SW480 (cell line): ENCODE data around the gene TBC1D4.
A peak's percentile ranks its signal among the peaks of the same experiment; 100 is the strongest.
"Not testable (repeated sequence)": the region's sequence is repeated elsewhere in the genome, so short reads cannot be mapped to it uniquely, and the experiment has no call there.

Source experiments
- DNase-seq: peaks from one replicate; pipeline ENCODE4 v3.0.0-alpha.2; 2016; ENCODE audit warnings: low spot score

The TBC1D4 gene

GRCh38 chr13:75360170-75360569 is 121.8 kb downstream of the TBC1D4 start:
- DNase-seq, result no peak

- DNase-seq, result no peak
Observed at GRCh38 chr13:75359266-75359665, 122.7 kb downstream of the TBC1D4 start.

GRCh38 chr13:75357576-75358289 is 124.2 kb downstream of the TBC1D4 start:
- DNase-seq, result peak; percentile 41

DNA sequence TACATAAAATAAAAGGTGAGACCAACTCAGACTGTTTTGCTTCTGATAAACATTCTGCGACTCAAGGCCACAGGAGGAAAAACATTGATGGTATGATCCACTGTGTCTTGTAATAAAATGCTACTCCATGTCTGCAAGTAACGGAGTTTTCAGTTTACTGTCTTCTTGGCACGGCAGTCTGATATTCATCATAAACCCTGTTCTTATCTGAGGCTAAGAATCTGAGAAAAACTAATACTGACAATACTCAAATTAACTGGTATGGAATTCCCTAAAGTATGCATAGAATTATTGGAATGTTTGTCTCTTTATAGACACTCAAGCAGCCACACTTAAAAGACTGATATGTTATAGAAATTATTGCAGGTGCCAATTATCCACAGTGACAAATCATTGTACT is 125.5 kb downstream of the TBC1D4 start:
- DNase-seq, result no peak

GRCh38 chr13:75355609-75356008 is 126.4 kb downstream of the TBC1D4 start:
- no peak for DNase-seq

GRCh38 chr13:75353781-75354193 is 128.2 kb downstream of the TBC1D4 start:
- no peak for DNase-seq

DNA sequence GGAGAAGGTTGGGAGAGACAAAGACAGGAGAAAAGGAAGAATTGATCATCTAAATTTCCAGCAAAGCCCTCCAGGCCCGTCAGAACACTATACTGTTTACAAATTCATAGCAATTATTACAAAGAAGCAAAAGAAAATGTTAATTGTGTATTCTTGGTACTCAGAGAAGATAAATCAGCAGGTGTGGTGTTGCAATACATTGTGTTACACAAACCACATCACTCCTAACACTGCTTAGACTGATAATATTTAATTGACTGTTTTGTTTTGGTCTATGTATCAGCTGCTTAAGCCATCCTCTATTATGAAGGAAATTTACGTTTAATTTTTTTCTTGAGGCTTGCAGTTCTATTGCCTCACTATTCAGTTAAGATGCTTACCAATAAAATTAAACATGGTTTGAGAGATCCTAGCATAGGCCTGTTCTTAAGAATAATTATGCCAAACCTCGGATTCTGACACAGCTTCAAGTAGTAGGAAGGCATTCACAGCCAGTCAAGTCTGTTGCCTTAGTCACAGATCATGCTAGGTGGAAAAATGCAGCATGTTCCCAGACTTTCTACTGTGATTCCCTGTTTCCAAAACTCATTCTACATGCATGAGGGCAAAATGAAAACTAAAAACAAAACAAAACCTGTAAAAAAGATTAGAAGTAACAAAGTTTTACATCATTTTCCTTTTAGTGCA is 129.2 kb downstream of the TBC1D4 start:
- DNase-seq, result no peak

GRCh38 chr13:75351538-75351937 is 130.4 kb downstream of the TBC1D4 start:
- not testable (repeated sequence) for DNase-seq

DNA sequence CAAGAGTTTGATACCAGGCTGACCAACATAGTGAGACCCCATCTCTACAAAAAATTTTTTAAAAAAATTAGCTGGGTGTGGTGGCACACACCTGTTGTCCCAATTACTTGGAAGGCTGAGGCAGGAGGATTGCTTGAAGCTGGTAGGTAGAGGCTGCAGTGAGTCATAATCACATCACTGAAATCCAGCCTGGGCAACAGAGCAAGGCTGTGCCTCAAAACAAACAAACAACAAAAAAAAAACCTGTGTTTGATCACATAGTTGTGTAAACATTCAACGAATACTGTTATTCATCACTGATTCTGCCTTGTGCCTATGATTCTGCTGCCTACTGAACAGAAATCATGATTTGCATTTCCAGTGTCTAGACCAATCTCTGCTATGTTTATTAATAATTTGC is 134.0 kb downstream of the TBC1D4 start:
- no peak for DNase-seq

GRCh38 chr13:75347457-75347856 is 134.5 kb downstream of the TBC1D4 start:
- DNase-seq, result no peak

GRCh38 chr13:75345193-75345592 is 136.8 kb downstream of the TBC1D4 start:
- no peak for DNase-seq

DNA sequence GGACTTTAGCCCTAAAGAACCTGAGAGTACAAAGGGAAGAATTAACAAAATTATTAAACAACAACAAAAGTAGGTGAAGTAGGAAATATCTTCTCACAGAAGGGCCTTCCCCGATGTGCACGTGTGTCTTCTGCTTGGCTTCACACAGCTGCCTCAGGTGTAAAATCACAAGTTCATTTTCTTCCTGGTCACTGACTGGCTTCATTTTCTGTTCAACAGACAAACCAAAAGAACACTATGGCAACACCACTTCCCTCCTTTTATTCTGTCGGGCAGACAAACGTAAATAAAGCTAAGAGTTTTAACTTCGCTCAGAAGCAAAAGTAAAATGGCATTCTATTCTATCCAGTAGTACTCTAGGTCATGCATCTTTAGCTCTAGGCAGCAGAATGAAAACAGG is 140.9 kb downstream of the TBC1D4 start:
- no peak for DNase-seq

GRCh38 chr13:75339635-75340374 is 142.2 kb downstream of the TBC1D4 start:
- no peak for DNase-seq

GRCh38 chr13:75334634-75335447 is 147.1 kb downstream of the TBC1D4 start:
- no peak for DNase-seq

DNA sequence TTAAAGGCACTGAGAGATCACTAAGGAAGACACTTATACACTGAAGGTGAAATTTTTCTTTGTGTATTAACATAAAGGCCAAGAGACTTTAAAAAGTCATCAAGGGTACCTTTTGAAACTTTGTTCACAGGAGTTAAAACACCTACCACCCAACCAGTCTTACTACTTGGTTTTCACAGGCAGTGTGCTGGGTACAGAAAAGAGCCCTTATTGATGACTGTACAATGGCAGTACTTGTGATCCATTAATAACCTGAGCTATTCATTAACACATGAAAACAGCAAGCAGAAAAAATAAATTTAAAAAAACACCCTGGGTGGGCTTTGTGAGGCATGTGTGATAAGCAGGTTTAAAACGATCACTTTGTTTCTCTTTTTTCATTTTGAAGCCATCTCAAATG is 148.9 kb downstream of the TBC1D4 start:
- DNase-seq, result no peak

GRCh38 chr13:75331792-75332349 is 150.1 kb downstream of the TBC1D4 start:
- DNase-seq, result no peak

DNA sequence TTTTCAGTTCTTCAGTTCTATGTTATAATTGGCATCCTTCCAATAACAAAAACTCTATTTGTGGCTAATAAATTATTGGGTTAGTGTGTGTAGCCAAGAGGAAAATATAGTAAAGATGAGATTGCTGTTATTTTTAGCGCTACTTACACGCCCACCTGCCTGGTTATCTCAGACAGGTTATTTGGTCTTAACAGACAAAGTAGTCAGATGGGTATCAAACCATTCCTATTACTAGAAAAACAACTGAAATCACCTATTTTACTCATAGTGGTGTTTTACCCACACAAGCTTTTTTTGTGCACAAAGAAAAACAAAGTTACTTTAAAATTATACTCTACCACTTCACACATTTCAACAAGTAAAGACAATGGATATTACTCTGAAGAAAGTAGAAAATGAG is 151.2 kb downstream of the TBC1D4 start:
- DNase-seq, result no peak

- no peak for DNase-seq
Observed at GRCh38 chr13:75329723-75330122, 152.2 kb downstream of the TBC1D4 start.

- no peak for DNase-seq
Observed at GRCh38 chr13:75329097-75329496, 152.9 kb downstream of the TBC1D4 start.

GRCh38 chr13:75327135-75327510 is 154.8 kb downstream of the TBC1D4 start:
- no peak for DNase-seq

GRCh38 chr13:75326173-75327134 is 155.5 kb downstream of the TBC1D4 start:
- DNase-seq, result no peak
